ENCODE data around the gene UBXN2A.

UBXN2A gene

GRCh38 chr2:23939987-23940717, at the start of gene UBXN2A:
TSS of gene UBXN2A (plus strand) at chr2:23940463. CDS start at chr2:23958315, 17,852 bp downstream.
- peak in 53 of 58 donors; percentile 14 to 79 (median 61) for DNase-seq

GRCh38 chr2:23900133-23900532, 40.1 kb upstream of the UBXN2A start:
- DNase-seq, result no peak

- DNase-seq, result peak in 2 of 58 donors; percentile 3 to 8
Observed at GRCh38 chr2:23900541-23901322, 39.5 kb upstream of the UBXN2A start.

GRCh38 chr2:23901966-23902846, 38.1 kb upstream of the UBXN2A start:
- no peak for DNase-seq

GRCh38 chr2:23903034-23903433, 37.2 kb upstream of the UBXN2A start:
- DNase-seq, result no peak

GRCh38 chr2:23904215-23904614, 36.0 kb upstream of the UBXN2A start:
- DNase-seq, result no peak

- DNase-seq, result no peak
Observed at GRCh38 chr2:23904692-23905091, 35.6 kb upstream of the UBXN2A start.

- no peak for DNase-seq
Observed at GRCh38 chr2:23905155-23905554, 35.1 kb upstream of the UBXN2A start.

- DNase-seq, result no peak
Observed at GRCh38 chr2:23912054-23912453, 28.2 kb upstream of the UBXN2A start.

- no peak for DNase-seq
Observed at GRCh38 chr2:23915327-23915726, 24.9 kb upstream of the UBXN2A start.

GRCh38 chr2:23916727-23917405, 23.4 kb upstream of the UBXN2A start:
- DNase-seq, result no peak

- no peak for DNase-seq
Observed at GRCh38 chr2:23918837-23919489, 21.3 kb upstream of the UBXN2A start.

- DNase-seq, result no peak
Observed at GRCh38 chr2:23924589-23925359, 15.5 kb upstream of the UBXN2A start.

GRCh38 chr2:23925702-23926289, 14.5 kb upstream of the UBXN2A start:
- DNase-seq, result peak in 42 of 58 donors; percentile 9 to 65 (median 42)

GRCh38 chr2:23926290-23926749, 13.9 kb upstream of the UBXN2A start:
- DNase-seq, result peak in 27 of 58 donors; percentile 32 to 73 (median 53)

- DNase-seq, result peak; percentile 23 to 92 (median 87)
Observed at GRCh38 chr2:23926750-23927571, 13.3 kb upstream of the UBXN2A start, which contains the start of gene ATAD2B. TSS of gene ATAD2B (minus strand) at chr2:23927123. CDS start at chr2:23926770, 353 bp downstream.

GRCh38 chr2:23934259-23934658, 6.0 kb upstream of the UBXN2A start:
- DNase-seq, result no peak
